ENCODE measurements around the gene AKR1B15. TPM values are rescaled to one million over a fixed set of nuclear protein-coding genes. Genes with fewer than 3 reads are reported as not detected.

Gene AKR1B15
- not detected in 2 replicates for total RNA-seq (2011; cell fraction: chromatin; rRNA removed; ENCODE audit: low replicate concordance)
- total RNA-seq (2011; cell fraction: nucleolus; rRNA removed), result not detected in 2 replicates
- total RNA-seq (2011; cell fraction: nucleoplasm; rRNA removed), result not detected in 2 replicates
- total RNA-seq (2014; rRNA removed), result not detected in 2 replicates
- total RNA-seq (2014; rRNA removed; fragmentation: Illumina TruSeq; extraction: Trizol), result not detected in 2 replicates
- not detected in 2 replicates for total RNA-seq (2015; rRNA removed; fragmentation: Illumina TruSeq; extraction: Trizol)
- total RNA-seq (2021), result not detected in 2 replicates
- not detected in 2 replicates for polyA plus RNA-seq (2011; rRNA removed)
- polyA plus RNA-seq (2011; cell fraction: cytosol; rRNA removed), result not detected in 2 replicates
- not detected in 2 replicates for polyA plus RNA-seq (2011; cell fraction: nucleus; rRNA removed)
- polyA plus RNA-seq (2012), result not detected in 2 replicates
- not detected in 2 replicates for polyA plus RNA-seq (2014; fragmentation: Illumina TruSeq; extraction: Trizol)
- polyA plus RNA-seq (2014; fragmentation: Nextera tagmentation; extraction: Ambion mirVana), result not detected
- polyA plus RNA-seq (2014; rRNA removed), result not detected in 2 replicates
- polyA minus RNA-seq (2011; rRNA and poly(A)+ RNA removed), result not detected in 2 replicates
- polyA minus RNA-seq (2011; cell fraction: cytosol; rRNA and poly(A)+ RNA removed), result not detected in 2 replicates
- not detected in 2 replicates for polyA minus RNA-seq (2011; cell fraction: nucleus; rRNA and poly(A)+ RNA removed)
- Bru-seq, nascent RNA, result not detected
- BruChase-seq, experiment 1, labeled RNA remaining after a 2-hour chase, result not detected
- BruChase-seq, experiment 2, labeled RNA remaining after a 6-hour chase, result not detected
- long read RNA-seq, experiment 1, result 0 reads
- long read RNA-seq, experiment 2, result 0 reads
- long read RNA-seq, experiment 3, result 0 reads

DNA sequence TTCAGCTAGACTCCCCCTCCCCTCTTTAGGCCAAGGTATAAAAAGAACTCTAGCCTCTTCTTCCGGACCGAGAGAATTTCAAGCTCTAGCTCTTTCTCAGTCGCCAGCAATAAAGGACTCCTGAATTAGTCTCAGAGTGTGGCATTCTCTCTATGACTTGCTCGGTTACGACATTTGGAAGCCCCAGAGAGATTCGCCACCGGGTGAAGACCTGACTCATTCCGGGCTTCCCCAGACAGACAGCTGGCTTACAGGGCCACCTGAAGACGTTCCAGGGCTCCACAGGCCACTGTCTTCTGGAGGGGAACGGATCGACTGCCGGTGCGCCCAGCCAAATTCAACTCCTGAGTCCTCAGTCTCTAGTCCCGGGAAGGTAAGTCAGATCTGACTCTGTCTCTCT lies at the start of gene AKR1B15:
Gene AKR1B15, plus strand, starts transcription at position 234 of the 400 bp plus-strand sequence. CDS start 15,510 bp downstream, outside the sequence.
- FAIRE-seq, result no peak
- POLR2A ChIA-PET, result interaction anchor here (0.6 kb wide), 2 partner anchors 29 to 181 kb away, joined by 3 read pairs; no protein-coding TSS in a partner anchor
- Histone ChIP-seq H3K9ac (ENCODE audit: insufficient read depth in 1 of 2, low read depth in 2 of 2, low read length in 2 of 2) (no peak within 1 kb of the TSS), H3K27me3 (ENCODE audit: control insufficient read depth in 2 of 2, insufficient read depth in 2 of 2, low read length in 2 of 2) (peaks cover 42 to 49% of the 10 kb centered on the region in 2 experiments), H3K9me1 (ENCODE audit: control insufficient read depth, insufficient read depth, low read length) (no peaks in the 10 kb centered on the region), H3K27ac (ENCODE audit: extremely low read depth, low read depth, low read length) (no peak within 1 kb of the TSS), H2AFZ (ENCODE audit: low read depth, low read length) (no peak within 1 kb of the TSS), H3K9me3 (replicated peaks; ENCODE audit: control insufficient read depth, insufficient read depth, low read depth, low read length) (no peaks in the 10 kb centered on the region), H4K20me1 (replicated peaks; ENCODE audit: control insufficient read depth, insufficient read depth, low read length) (no peaks in the 10 kb centered on the region; the same call in 1 of the 2 replicates), H3K4me2 (ENCODE audit: insufficient read depth, low read length) (no peak within 1 kb of the TSS), H3K4me1 (replicated peaks in 1 of 2; ENCODE audit: control insufficient read depth in 2 of 2, insufficient read depth in 2 of 2, low read length in 2 of 2) (0 out of 5 replicates have a peak, but pooled peaks cover 0 to 2% of the 10 kb centered on the region in 2 experiments), H3K4me3 (no peak within 1 kb of the TSS), H3K79me2 (ENCODE audit: control insufficient read depth, insufficient read depth, low read length) (no peaks in the 10 kb centered on the region), H3K36me3 (ENCODE audit: control insufficient read depth, insufficient read depth, low read length) (no peaks in the 10 kb centered on the region)
- BruUV-seq (replicated peaks), result no TSS peak
- in situ Hi-C loops (cut with MboI), result no loop called here
- no peak for ATAC-seq
- WGBS (ENCODE audit: insufficient coverage, low coverage, missing lambda C conversion rate), result 1% methylated on average over 14 of the region's 14 CpGs
- no peak for DNase-seq (ENCODE audit: extremely low read depth in 1 of 4, low spot score in 3 of 4)
- intact Hi-C loops (cut with micrococcal nuclease), result no loop called here
- CTCF ChIA-PET (ENCODE audit: low intra/inter-chr PET ratio), result interaction anchor here (2.1 to 2.4 kb wide), 2 partner anchors 29 to 58 kb away, joined by 9 to 10 read pairs; no protein-coding TSS in a partner anchor
- no peak for TF ChIP-seq EP300 (IDR thresholded peaks at IDR 0.05; ENCODE audit: low read length)
- TF ChIP-seq, protein P1, sequence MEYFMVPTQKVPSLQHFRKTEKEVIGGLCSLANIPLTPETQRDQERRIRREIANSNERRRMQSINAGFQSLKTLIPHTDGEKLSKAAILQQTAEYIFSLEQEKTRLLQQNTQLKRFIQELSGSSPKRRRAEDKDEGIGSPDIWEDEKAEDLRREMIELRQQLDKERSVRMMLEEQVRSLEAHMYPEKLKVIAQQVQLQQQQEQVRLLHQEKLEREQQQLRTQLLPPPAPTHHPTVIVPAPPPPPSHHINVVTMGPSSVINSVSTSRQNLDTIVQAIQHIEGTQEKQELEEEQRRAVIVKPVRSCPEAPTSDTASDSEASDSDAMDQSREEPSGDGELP (CRISPR knock-in tag; IDR thresholded peaks at IDR 0.05; ENCODE audit: borderline replicate concordance), result peak; percentile 26; the same call in 1 of the 2 replicates

Measured in K562 (cell line).